ENCODE data around the gene FGF10. TPM values are rescaled to one million over a fixed set of nuclear protein-coding genes. Genes with fewer than 3 reads are reported as not detected.

The FGF10 gene
- polyA plus RNA-seq, 3 donors = not detected

- Mint-ChIP-seq H3K36me3 (no peaks in the 10 kb centered on the region), H3K27me3 (ENCODE audit: low read depth in 3 of 3) (no peaks in the 10 kb centered on the region), H3K4me1 (no peaks in the 10 kb centered on the region), H3K4me3 (no peak overlapping the region), H3K27ac (no peak overlapping the region), H3K9me3 (peaks cover 0 to 10% (median 0%) of the 10 kb centered on the region in 7 donors)
- no peak for DNase-seq
- Histone ChIP-seq H3K9ac (ENCODE audit: insufficient read depth, low read length, poor library complexity, severe bottlenecking) (no peak overlapping the region), H3K9me3 (replicated peaks in 1 of 2; ENCODE audit: control insufficient read depth in 1 of 2, insufficient read depth in 1 of 2, low read length in 2 of 2) (no peaks in the 10 kb centered on the region), H3K27ac (ENCODE audit: low read depth in 1 of 2, low read length in 2 of 2) (no peak overlapping the region), H3K27me3 (ENCODE audit: control insufficient read depth in 2 of 2, insufficient read depth in 2 of 2, low read length in 2 of 2) (no peaks in the 10 kb centered on the region), H3K36me3 (replicated peaks in 1 of 2; ENCODE audit: control insufficient read depth in 1 of 2, insufficient read depth in 2 of 2, low read length in 2 of 2) (no peaks in the 10 kb centered on the region), H3K4me2 (replicated peaks; ENCODE audit: extremely low read depth, low read length, poor library complexity, severe bottlenecking) (no peak overlapping the region), H2AFZ (ENCODE audit: insufficient read depth, low read depth, low read length, poor library complexity, severe bottlenecking) (no peak overlapping the region), H3K4me1 (ENCODE audit: control insufficient read depth in 1 of 2, insufficient read depth in 2 of 2, low read length in 2 of 2) (no peaks in the 10 kb centered on the region), H4K20me1 (ENCODE audit: insufficient read depth, low read length) (no peaks in the 10 kb centered on the region), H3K4me3 (replicated peaks in 1 of 3; ENCODE audit: low read depth in 2 of 3, low read length in 3 of 3) (no peak overlapping the region), H3K79me2 (ENCODE audit: insufficient read depth, low read length) (no peaks in the 10 kb centered on the region)
- intact Hi-C loops (cut with micrococcal nuclease) = no loop called here
- WGBS (ENCODE audit: insufficient coverage) = 71% methylated on average over 2 of the region's 3 CpGs
- TF ChIP-seq CTCF (IDR thresholded peaks at IDR 0.05) = no peak
Observed at GRCh38 chr5:44412286-44412685, 23.1 kb upstream of the FGF10 start.

GRCh38 chr5:44402084-44402483 lies 12.9 kb upstream of the FGF10 start:
- H3K27me3 ChIP-seq (ENCODE audit: control insufficient read depth in 2 of 2, insufficient read depth in 2 of 2, low read length in 2 of 2) = no peaks in the 10 kb centered on the region
- no peak overlapping the region for H3K4me3 ChIP-seq (replicated peaks in 1 of 3; ENCODE audit: low read depth in 2 of 3, low read length in 3 of 3)
- no peak overlapping the region for H3K4me2 ChIP-seq (replicated peaks; ENCODE audit: extremely low read depth, low read length, poor library complexity, severe bottlenecking)
- H3K79me2 ChIP-seq (ENCODE audit: insufficient read depth, low read length) = no peaks in the 10 kb centered on the region
- H3K27me3 Mint-ChIP-seq (ENCODE audit: low read depth in 3 of 3) = no peaks in the 10 kb centered on the region
- no peaks in the 10 kb centered on the region for H3K4me1 ChIP-seq (ENCODE audit: control insufficient read depth in 1 of 2, insufficient read depth in 2 of 2, low read length in 2 of 2)
- H3K9ac ChIP-seq (ENCODE audit: insufficient read depth, low read length, poor library complexity, severe bottlenecking) = no peak overlapping the region
- H3K27ac Mint-ChIP-seq = no peak overlapping the region
- no peaks in the 10 kb centered on the region for H3K36me3 Mint-ChIP-seq
- intact Hi-C loops (cut with micrococcal nuclease) = no loop called here
- no peak for TF ChIP-seq CTCF (IDR thresholded peaks at IDR 0.05)
- H4K20me1 ChIP-seq (ENCODE audit: insufficient read depth, low read length) = no peaks in the 10 kb centered on the region
- H3K9me3 ChIP-seq (replicated peaks in 1 of 2; ENCODE audit: control insufficient read depth in 1 of 2, insufficient read depth in 1 of 2, low read length in 2 of 2) = no peaks in the 10 kb centered on the region
- DNase-seq = no peak
- no peak overlapping the region for H3K27ac ChIP-seq (ENCODE audit: low read depth in 1 of 2, low read length in 2 of 2)
- no peak overlapping the region for H3K4me3 Mint-ChIP-seq
- no peaks in the 10 kb centered on the region for H3K4me1 Mint-ChIP-seq
- no CpG with 5 or more reads among the region's 2 CpGs for WGBS (ENCODE audit: insufficient coverage)
- H2AFZ ChIP-seq (ENCODE audit: insufficient read depth, low read depth, low read length, poor library complexity, severe bottlenecking) = no peak overlapping the region
- no peaks in the 10 kb centered on the region for H3K36me3 ChIP-seq (replicated peaks in 1 of 2; ENCODE audit: control insufficient read depth in 1 of 2, insufficient read depth in 2 of 2, low read length in 2 of 2)
- peaks cover 0 to 4% (median 0%) of the 10 kb centered on the region in 7 donors for H3K9me3 Mint-ChIP-seq
